GM23338 (cell line): Measurements from ENCODE around the gene SLC25A41. TPM values are rescaled to one million over a fixed set of nuclear protein-coding genes. Genes with fewer than 3 reads are reported as not detected.

Source experiments
- ATAC-seq: fragments of 200-7000 bp; cut with Tn5 transposase; 3 replicates; pipeline ENCODE4 v1.9.1; 2020
- DNase-seq: peaks from one replicate; pipeline ENCODE4 v3.0.0-alpha.2; 2015; ENCODE audit warnings: low spot score
- H2AFZ ChIP-seq: fragments of 200-600 bp; sonication (generic); 2 replicates; pipeline ENCODE4 v1.8.0; 2016; ENCODE audit warnings: antibody characterized with exemption, mild to moderate bottlenecking, moderate library complexity
- H3F3A ChIP-seq: fragments of 200-600 bp; sonication (generic); replicated peaks from 2 replicates; pipeline ENCODE4 v1.8.0; 2017; ENCODE audit warnings: antibody characterized with exemption, mixed run types, low read depth
- H3K27ac ChIP-seq: fragments of 200-600 bp; sonication (generic); 2 replicates; pipeline ENCODE4 v1.6.1; 2016; ENCODE audit warnings: low read depth
- H3K27me3 ChIP-seq: fragments of 200-600 bp; sonication (generic); 2 replicates; pipeline ENCODE4 v1.8.0; 2016; ENCODE audit warnings: mild to moderate bottlenecking, mixed run types, moderate library complexity; ENCODE audit not compliant: insufficient read depth
- H3K36me3 ChIP-seq: fragments of 200-600 bp; sonication (generic); 2 replicates; pipeline ENCODE4 v1.8.0; 2016; ENCODE audit warnings: mild to moderate bottlenecking; ENCODE audit not compliant: insufficient read depth
- H3K4me1 ChIP-seq: fragments of 200-600 bp; sonication (generic); 2 replicates; pipeline ENCODE4 v1.8.0; 2016; ENCODE audit warnings: mild to moderate bottlenecking, moderate library complexity; ENCODE audit not compliant: insufficient read depth
- H3K4me2 ChIP-seq: fragments of 200-600 bp; sonication (generic); 2 replicates; pipeline ENCODE4 v1.7.1; 2017; ENCODE audit warnings: mixed run types
- H3K4me3 ChIP-seq: fragments of 200-600 bp; sonication (generic); 2 replicates; pipeline ENCODE4 v1.6.1; 2016; ENCODE audit warnings: mixed run types
- H3K79me2 ChIP-seq: fragments of 200-600 bp; sonication (generic); replicated peaks from 2 replicates; pipeline ENCODE4 v1.8.0; 2017; ENCODE audit warnings: mild to moderate bottlenecking; ENCODE audit not compliant: insufficient read depth
- H3K9me2 ChIP-seq: fragments of 200-600 bp; sonication (generic); 2 replicates; pipeline ENCODE4 v1.8.0; 2017; ENCODE audit not compliant: insufficient read depth
- H4K20me1 ChIP-seq: fragments of 200-600 bp; sonication (generic); replicated peaks from 2 replicates; pipeline ENCODE4 v1.8.0; 2017; ENCODE audit warnings: mild to moderate bottlenecking; ENCODE audit not compliant: insufficient read depth
- H3K27ac Mint-ChIP-seq: 2 replicates; pipeline ENCODE4 v1.8.0; 2020; ENCODE audit warnings: inconsistent platforms, mild to moderate bottlenecking, moderate library complexity, mixed read lengths
- H3K27me3 Mint-ChIP-seq: 3 replicates; pipeline ENCODE4 v1.8.0; 2022; ENCODE audit warnings: low read depth, mild to moderate bottlenecking, moderate library complexity, mixed read lengths, inconsistent platforms; ENCODE audit not compliant: insufficient read depth, poor library complexity
- H3K36me3 Mint-ChIP-seq: 3 replicates; pipeline ENCODE4 v1.8.0; 2021; ENCODE audit warnings: low read depth, mild to moderate bottlenecking, inconsistent platforms, moderate library complexity, mixed read lengths
- H3K4me1 Mint-ChIP-seq: 3 replicates; pipeline ENCODE4 v1.8.0; 2020; ENCODE audit warnings: mild to moderate bottlenecking, inconsistent platforms, mixed read lengths
- H3K4me3 Mint-ChIP-seq: 3 replicates; pipeline ENCODE4 v1.8.0; 2021; ENCODE audit warnings: moderate library complexity, mild to moderate bottlenecking, inconsistent platforms, mixed read lengths
- H3K9me3 Mint-ChIP-seq: 3 replicates; pipeline ENCODE4 v1.8.0; 2020; ENCODE audit warnings: moderate library complexity, mild to moderate bottlenecking, inconsistent platforms, mixed read lengths
- CREB1 ChIP-seq: fragments of 250-450 bp; sonication (Bioruptor Pico); IDR thresholded peaks from 2 replicates; pipeline ENCODE4 v1.5.0; 2020; ENCODE audit warnings: low read depth, mild to moderate bottlenecking, moderate library complexity
- EZH2 ChIP-seq: fragments of 200-600 bp; sonication (generic); IDR thresholded peaks from one replicate; pipeline ENCODE4 v1.8.0; 2017; ENCODE audit warnings: antibody characterized with exemption, mild to moderate bottlenecking, low read depth; ENCODE audit not compliant: unreplicated experiment
- NANOG ChIP-seq: IDR thresholded peaks from 2 replicates; pipeline ENCODE4 v1.6.1; 2016; ENCODE audit warnings: antibody characterized with exemption, borderline replicate concordance
- POLR2AphosphoS5 ChIP-seq: IDR thresholded peaks from 2 replicates; pipeline ENCODE4 v1.6.1; 2016; ENCODE audit warnings: antibody characterized with exemption, low read depth
- STAT1 ChIP-seq: IDR thresholded peaks from one replicate; pipeline ENCODE4 v1.6.1; 2016; ENCODE audit warnings: antibody characterized with exemption; ENCODE audit not compliant: unreplicated experiment
- ZNF114 ChIP-seq: fragments of 250-450 bp; sonication (Bioruptor Pico); IDR thresholded peaks from 2 replicates; pipeline ENCODE4 v1.5.0; 2020; ENCODE audit warnings: mild to moderate bottlenecking, moderate library complexity
- polyA plus RNA-seq: library from polyadenylated mRNA; unstranded; fragments of >200 nt; fragmentation: Nextera tagmentation; extraction: Ambion mirVana; gene quantifications from 2 replicates; pipeline ENCODE4 v1.2.1, GENCODE V29; 2016
- total RNA-seq: library from RNA; depleted of rRNA; stranded (reverse); fragments of >200 nt; shearing (Covaris generic); gene quantifications from 2 replicates; pipeline ENCODE4 v1.2.3, GENCODE V29; 2014
- TF ChIP-seq, protein P1 (sequence below): IDR thresholded peaks from one replicate; pipeline ENCODE4 v1.6.1; 2018; ENCODE audit warnings: antibody characterized with exemption; ENCODE audit not compliant: unreplicated experiment
- TF ChIP-seq, protein P2 (sequence below), 2 experiments: fragments of 200-600 bp in 1 of 2; sonication (generic) in 1 of 2; conservative IDR thresholded peaks; 2 replicates each; pipeline versions ENCODE4 v1.5.1 to v1.6.1; 2016 to 2017; ENCODE audit warnings: antibody characterized with exemption in 2 of 2, low read depth in 2 of 2, mild to moderate bottlenecking in 2 of 2, moderate library complexity in 1 of 2
- TF ChIP-seq, protein P3 (sequence below): fragments of 250-450 bp; sonication (Bioruptor Pico); IDR thresholded peaks from 2 replicates; pipeline ENCODE4 v1.5.0; 2020; ENCODE audit warnings: mild to moderate bottlenecking, moderate library complexity

The SLC25A41 gene
- total and polyA plus RNA-seq, 2 experiments from 2014 or later: 0.24 to 0.35 TPM

DNA sequence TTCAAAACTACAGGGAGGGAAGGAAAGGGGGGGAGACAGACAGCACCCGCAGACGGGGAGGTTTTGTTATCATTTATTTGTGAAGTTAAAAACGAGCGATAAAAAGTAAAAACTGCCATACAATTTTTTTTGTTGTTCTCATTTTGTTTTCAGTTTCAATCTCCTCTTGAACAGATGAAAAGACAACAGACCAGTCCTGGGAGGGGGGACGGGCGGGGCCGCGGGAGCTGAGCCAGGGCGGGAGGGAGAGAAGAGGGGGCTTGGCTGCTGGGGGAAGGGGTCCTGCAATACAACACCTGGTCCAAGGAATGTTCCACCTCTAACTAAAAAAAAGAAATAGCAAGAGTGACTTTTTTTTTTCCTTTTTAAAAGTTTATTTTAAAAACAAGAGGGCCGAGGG is 20.3 kb downstream of the SLC25A41 start (continued):
- TF ChIP-seq, protein P1, sequence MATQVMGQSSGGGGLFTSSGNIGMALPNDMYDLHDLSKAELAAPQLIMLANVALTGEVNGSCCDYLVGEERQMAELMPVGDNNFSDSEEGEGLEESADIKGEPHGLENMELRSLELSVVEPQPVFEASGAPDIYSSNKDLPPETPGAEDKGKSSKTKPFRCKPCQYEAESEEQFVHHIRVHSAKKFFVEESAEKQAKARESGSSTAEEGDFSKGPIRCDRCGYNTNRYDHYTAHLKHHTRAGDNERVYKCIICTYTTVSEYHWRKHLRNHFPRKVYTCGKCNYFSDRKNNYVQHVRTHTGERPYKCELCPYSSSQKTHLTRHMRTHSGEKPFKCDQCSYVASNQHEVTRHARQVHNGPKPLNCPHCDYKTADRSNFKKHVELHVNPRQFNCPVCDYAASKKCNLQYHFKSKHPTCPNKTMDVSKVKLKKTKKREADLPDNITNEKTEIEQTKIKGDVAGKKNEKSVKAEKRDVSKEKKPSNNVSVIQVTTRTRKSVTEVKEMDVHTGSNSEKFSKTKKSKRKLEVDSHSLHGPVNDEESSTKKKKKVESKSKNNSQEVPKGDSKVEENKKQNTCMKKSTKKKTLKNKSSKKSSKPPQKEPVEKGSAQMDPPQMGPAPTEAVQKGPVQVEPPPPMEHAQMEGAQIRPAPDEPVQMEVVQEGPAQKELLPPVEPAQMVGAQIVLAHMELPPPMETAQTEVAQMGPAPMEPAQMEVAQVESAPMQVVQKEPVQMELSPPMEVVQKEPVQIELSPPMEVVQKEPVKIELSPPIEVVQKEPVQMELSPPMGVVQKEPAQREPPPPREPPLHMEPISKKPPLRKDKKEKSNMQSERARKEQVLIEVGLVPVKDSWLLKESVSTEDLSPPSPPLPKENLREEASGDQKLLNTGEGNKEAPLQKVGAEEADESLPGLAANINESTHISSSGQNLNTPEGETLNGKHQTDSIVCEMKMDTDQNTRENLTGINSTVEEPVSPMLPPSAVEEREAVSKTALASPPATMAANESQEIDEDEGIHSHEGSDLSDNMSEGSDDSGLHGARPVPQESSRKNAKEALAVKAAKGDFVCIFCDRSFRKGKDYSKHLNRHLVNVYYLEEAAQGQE: no peak
- TF ChIP-seq, protein P2, sequence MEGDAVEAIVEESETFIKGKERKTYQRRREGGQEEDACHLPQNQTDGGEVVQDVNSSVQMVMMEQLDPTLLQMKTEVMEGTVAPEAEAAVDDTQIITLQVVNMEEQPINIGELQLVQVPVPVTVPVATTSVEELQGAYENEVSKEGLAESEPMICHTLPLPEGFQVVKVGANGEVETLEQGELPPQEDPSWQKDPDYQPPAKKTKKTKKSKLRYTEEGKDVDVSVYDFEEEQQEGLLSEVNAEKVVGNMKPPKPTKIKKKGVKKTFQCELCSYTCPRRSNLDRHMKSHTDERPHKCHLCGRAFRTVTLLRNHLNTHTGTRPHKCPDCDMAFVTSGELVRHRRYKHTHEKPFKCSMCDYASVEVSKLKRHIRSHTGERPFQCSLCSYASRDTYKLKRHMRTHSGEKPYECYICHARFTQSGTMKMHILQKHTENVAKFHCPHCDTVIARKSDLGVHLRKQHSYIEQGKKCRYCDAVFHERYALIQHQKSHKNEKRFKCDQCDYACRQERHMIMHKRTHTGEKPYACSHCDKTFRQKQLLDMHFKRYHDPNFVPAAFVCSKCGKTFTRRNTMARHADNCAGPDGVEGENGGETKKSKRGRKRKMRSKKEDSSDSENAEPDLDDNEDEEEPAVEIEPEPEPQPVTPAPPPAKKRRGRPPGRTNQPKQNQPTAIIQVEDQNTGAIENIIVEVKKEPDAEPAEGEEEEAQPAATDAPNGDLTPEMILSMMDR (conservative IDR thresholded peaks at IDR 0.05; ENCODE audit: low read depth in 2 of 2): no peak
- TF ChIP-seq NANOG (no peak), ZNF114 (CRISPR knock-in tag) (no peak), CREB1 (no peak), POLR2AphosphoS5 (no peak)

DNA sequence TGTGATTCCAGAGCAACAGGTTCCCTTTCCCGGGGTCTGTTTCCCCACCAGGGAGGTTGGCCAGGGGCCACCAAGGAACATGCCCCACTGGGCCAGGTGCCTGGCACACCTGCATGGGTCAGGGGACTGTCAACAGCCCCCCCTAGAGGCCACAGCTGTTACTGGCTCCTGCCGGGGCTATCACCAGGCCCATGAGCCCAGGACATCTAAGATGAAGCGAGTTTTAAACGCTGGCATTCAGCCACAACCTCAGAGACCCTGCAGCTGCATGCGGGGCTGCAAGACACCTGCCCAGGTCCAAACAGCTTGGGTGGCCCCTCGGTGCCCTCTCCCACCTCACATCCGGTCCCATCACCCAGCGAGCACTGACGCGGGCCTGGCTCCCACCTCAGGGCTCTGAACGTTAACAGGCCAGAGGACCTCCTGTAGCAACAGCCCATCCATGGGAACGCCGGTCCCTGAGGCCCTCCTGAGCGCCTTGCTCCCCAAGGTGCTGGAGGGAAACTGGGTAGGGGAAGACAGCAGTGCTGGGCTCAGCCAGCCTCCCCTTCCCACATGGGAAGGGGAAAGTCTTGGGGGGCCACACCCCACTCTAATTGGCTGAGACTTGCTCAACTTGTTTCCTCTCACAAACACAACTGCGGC is 21.0 kb downstream of the SLC25A41 start:
- Mint-ChIP-seq H3K9me3 (no peaks in the 10 kb centered on the region; the same call in 2 of the 3 replicates), H3K4me1 (peaks cover 21% of the 10 kb centered on the region), H3K4me3 (no peak overlapping the region), H3K27me3 (peaks cover 6% of the 10 kb centered on the region), H3K36me3 (peaks cover 45% of the 10 kb centered on the region), H3K27ac (peak overlapping the region; percentile 89; the same call in 1 of the 2 replicates)
- H3K36me3 ChIP-seq: peaks cover 10% of the 10 kb centered on the region; the same call in 1 of the 2 replicates
- 0 out of 2 replicates have a peak, but pooled peaks cover 8% of the 10 kb centered on the region for H4K20me1 ChIP-seq
- H3K27me3 ChIP-seq: no peaks in the 10 kb centered on the region
- H3K27ac ChIP-seq: peak overlapping the region; percentile 94
- ATAC-seq (peak; percentile 89), DNase-seq (peak; percentile 91)
- H3K79me2 ChIP-seq: 0 out of 2 replicates have a peak, but pooled peaks cover 1% of the 10 kb centered on the region
- H3F3A ChIP-seq: peaks cover 23% of the 10 kb centered on the region
- no peak overlapping the region for H2AFZ ChIP-seq
- H3K9me2 ChIP-seq: no peaks in the 10 kb centered on the region
- H3K4me3 ChIP-seq: no peak overlapping the region
- peaks cover 10% of the 10 kb centered on the region for H3K4me1 ChIP-seq
- H3K4me2 ChIP-seq: peak overlapping the region; percentile 62
- TF ChIP-seq, protein P3, sequence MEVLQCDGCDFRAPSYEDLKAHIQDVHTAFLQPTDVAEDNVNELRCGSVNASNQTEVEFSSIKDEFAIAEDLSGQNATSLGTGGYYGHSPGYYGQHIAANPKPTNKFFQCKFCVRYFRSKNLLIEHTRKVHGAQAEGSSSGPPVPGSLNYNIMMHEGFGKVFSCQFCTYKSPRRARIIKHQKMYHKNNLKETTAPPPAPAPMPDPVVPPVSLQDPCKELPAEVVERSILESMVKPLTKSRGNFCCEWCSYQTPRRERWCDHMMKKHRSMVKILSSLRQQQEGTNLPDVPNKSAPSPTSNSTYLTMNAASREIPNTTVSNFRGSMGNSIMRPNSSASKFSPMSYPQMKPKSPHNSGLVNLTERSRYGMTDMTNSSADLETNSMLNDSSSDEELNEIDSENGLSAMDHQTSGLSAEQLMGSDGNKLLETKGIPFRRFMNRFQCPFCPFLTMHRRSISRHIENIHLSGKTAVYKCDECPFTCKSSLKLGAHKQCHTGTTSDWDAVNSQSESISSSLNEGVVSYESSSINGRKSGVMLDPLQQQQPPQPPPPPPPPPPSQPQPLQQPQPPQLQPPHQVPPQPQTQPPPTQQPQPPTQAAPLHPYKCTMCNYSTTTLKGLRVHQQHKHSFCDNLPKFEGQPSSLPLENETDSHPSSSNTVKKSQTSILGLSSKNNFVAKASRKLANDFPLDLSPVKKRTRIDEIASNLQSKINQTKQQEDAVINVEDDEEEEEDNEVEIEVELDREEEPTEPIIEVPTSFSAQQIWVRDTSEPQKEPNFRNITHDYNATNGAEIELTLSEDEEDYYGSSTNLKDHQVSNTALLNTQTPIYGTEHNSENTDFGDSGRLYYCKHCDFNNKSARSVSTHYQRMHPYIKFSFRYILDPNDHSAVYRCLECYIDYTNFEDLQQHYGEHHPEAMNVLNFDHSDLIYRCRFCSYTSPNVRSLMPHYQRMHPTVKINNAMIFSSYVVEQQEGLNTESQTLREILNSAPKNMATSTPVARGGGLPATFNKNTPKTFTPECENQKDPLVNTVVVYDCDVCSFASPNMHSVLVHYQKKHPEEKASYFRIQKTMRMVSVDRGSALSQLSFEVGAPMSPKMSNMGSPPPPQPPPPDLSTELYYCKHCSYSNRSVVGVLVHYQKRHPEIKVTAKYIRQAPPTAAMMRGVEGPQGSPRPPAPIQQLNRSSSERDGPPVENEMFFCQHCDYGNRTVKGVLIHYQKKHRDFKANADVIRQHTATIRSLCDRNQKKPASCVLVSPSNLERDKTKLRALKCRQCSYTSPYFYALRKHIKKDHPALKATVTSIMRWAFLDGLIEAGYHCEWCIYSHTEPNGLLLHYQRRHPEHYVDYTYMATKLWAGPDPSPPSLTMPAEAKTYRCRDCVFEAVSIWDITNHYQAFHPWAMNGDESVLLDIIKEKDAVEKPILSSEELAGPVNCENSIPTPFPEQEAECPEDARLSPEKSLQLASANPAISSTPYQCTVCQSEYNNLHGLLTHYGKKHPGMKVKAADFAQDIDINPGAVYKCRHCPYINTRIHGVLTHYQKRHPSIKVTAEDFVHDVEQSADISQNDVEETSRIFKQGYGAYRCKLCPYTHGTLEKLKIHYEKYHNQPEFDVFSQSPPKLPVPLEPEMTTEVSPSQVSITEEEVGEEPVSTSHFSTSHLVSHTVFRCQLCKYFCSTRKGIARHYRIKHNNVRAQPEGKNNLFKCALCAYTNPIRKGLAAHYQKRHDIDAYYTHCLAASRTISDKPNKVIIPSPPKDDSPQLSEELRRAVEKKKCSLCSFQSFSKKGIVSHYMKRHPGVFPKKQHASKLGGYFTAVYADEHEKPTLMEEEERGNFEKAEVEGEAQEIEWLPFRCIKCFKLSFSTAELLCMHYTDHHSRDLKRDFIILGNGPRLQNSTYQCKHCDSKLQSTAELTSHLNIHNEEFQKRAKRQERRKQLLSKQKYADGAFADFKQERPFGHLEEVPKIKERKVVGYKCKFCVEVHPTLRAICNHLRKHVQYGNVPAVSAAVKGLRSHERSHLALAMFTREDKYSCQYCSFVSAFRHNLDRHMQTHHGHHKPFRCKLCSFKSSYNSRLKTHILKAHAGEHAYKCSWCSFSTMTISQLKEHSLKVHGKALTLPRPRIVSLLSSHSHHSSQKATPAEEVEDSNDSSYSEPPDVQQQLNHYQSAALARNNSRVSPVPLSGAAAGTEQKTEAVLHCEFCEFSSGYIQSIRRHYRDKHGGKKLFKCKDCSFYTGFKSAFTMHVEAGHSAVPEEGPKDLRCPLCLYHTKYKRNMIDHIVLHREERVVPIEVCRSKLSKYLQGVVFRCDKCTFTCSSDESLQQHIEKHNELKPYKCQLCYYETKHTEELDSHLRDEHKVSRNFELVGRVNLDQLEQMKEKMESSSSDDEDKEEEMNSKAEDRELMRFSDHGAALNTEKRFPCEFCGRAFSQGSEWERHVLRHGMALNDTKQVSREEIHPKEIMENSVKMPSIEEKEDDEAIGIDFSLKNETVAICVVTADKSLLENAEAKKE: no peak
- TF ChIP-seq CREB1 (no peak), EZH2 (no peak), NANOG (no peak), POLR2AphosphoS5 (peak; percentile 48; the same call in 1 of the 2 replicates), STAT1 (no peak)
- TF ChIP-seq, protein P2 (conservative IDR thresholded peaks at IDR 0.05; ENCODE audit: low read depth in 2 of 2): peak; percentile 88 to 90
